BLaER1 treated with 17β-estradiol and CSF1 and Interleukin-3, amounts not matched to agents 10 nM and 100 nM (cell line): ENCODE results near the gene KCNE4.

ENCODE experiments used
- H3K27ac ChIP-seq, 11 experiments: shearing (Covaris generic); formaldehyde crosslinking; 2 replicates each; pipeline ENCODE4 v1.8.1; 2022
- H3K27me3 ChIP-seq, 11 experiments: shearing (Covaris generic); formaldehyde crosslinking; 2 replicates each; pipeline ENCODE4 v1.8.1; 2022
- H3K36me3 ChIP-seq, 11 experiments: shearing (Covaris generic); formaldehyde crosslinking; 2 replicates each; pipeline ENCODE4 v1.8.1; 2022
- H3K4me1 ChIP-seq, 10 experiments: shearing (Covaris generic); formaldehyde crosslinking; 2 replicates each; pipeline ENCODE4 v1.8.1; 2022
- H3K4me2 ChIP-seq, 11 experiments: shearing (Covaris generic); formaldehyde crosslinking; 2 replicates each; pipeline ENCODE4 v1.8.1; 2022
- H3K4me3 ChIP-seq, 10 experiments: shearing (Covaris generic); formaldehyde crosslinking; 2 replicates each; pipeline ENCODE4 v1.8.1; 2022
- H3K9ac ChIP-seq, 11 experiments: shearing (Covaris generic); formaldehyde crosslinking; 2 replicates each; pipeline ENCODE4 v1.8.1; 2022
- H3K9me3 ChIP-seq, 11 experiments: shearing (Covaris generic); formaldehyde crosslinking; replicated peaks in 1 of 11; 2 replicates each; pipeline ENCODE4 v1.8.1; 2022
- H4K20me1 ChIP-seq, 11 experiments: shearing (Covaris generic); formaldehyde crosslinking; 2 replicates each; pipeline ENCODE4 v1.8.1; 2022
- Cebpa-rat ChIP-seq, 11 experiments: shearing (Covaris generic); IDR thresholded peaks; 2 replicates each; pipeline ENCODE4 v1.8.1; 2022

The KCNE4 gene

GRCh38 chr2:223096235-223096970, 44.4 kb downstream of the KCNE4 start:
- no peak for TF ChIP-seq Cebpa-rat (IDR thresholded peaks at IDR 0.05)
- H3K4me1 ChIP-seq, result peaks cover 15 to 30% (median 21%) of the 10 kb centered on the region in 10 experiments
- no peak overlapping the region for H3K4me3 ChIP-seq
- H3K9me3 ChIP-seq, result no peaks in the 10 kb centered on the region
- no peaks in the 10 kb centered on the region for H3K27me3 ChIP-seq
- H3K9ac ChIP-seq, result no peak overlapping the region
- no peaks in the 10 kb centered on the region for H3K36me3 ChIP-seq
- no peak overlapping the region for H3K27ac ChIP-seq
- no peaks in the 10 kb centered on the region for H4K20me1 ChIP-seq
- no peak overlapping the region; a peak in 1 of 22 replicates for H3K4me2 ChIP-seq

- TF ChIP-seq Cebpa-rat (IDR thresholded peaks at IDR 0.05), result no peak
- H3K4me3 ChIP-seq, result no peak overlapping the region
- no peak overlapping the region for H3K4me2 ChIP-seq
- H3K36me3 ChIP-seq, result no peaks in the 10 kb centered on the region
- H3K9ac ChIP-seq, result no peak overlapping the region
- no peaks in the 10 kb centered on the region for H4K20me1 ChIP-seq
- no peak overlapping the region for H3K27ac ChIP-seq
- peaks cover 25 to 39% (median 31%) of the 10 kb centered on the region in 10 experiments for H3K4me1 ChIP-seq
- H3K9me3 ChIP-seq, result no peaks in the 10 kb centered on the region
- no peaks in the 10 kb centered on the region for H3K27me3 ChIP-seq
Observed at GRCh38 chr2:223097888-223098383, 45.9 kb downstream of the KCNE4 start.

- no peaks in the 10 kb centered on the region for H3K36me3 ChIP-seq
Observed at GRCh38 chr2:223099561-223099960, 47.6 kb downstream of the KCNE4 start.

GRCh38 chr2:223100061-223100511, 48.1 kb downstream of the KCNE4 start:
- Histone ChIP-seq H4K20me1 (no peaks in the 10 kb centered on the region), H3K4me1 (peaks cover 18 to 25% (median 20%) of the 10 kb centered on the region in 10 experiments), H3K4me2 (no peak overlapping the region), H3K27me3 (no peaks in the 10 kb centered on the region), H3K4me3 (no peak overlapping the region), H3K9ac (no peak overlapping the region), H3K9me3 (no peaks in the 10 kb centered on the region), H3K36me3 (no peaks in the 10 kb centered on the region), H3K27ac (no peak overlapping the region)
- TF ChIP-seq Cebpa-rat (IDR thresholded peaks at IDR 0.05), result no peak

More at GRCh38 chr2:223099561-223099960, 47.6 kb downstream of the KCNE4 start:
- Histone ChIP-seq H3K9ac (no peak overlapping the region), H3K4me3 (no peak overlapping the region), H3K4me2 (no peak overlapping the region), H3K27me3 (no peaks in the 10 kb centered on the region), H3K9me3 (no peaks in the 10 kb centered on the region), H4K20me1 (no peaks in the 10 kb centered on the region), H3K27ac (no peak overlapping the region), H3K4me1 (peaks cover 20 to 28% (median 22%) of the 10 kb centered on the region in 10 experiments)
- TF ChIP-seq Cebpa-rat (IDR thresholded peaks at IDR 0.05), result no peak

GRCh38 chr2:223101340-223102039, 49.5 kb downstream of the KCNE4 start:
- Histone ChIP-seq H4K20me1 (no peaks in the 10 kb centered on the region), H3K9me3 (no peaks in the 10 kb centered on the region), H3K27ac (no peak overlapping the region), H3K4me1 (peaks cover 13 to 24% (median 20%) of the 10 kb centered on the region in 10 experiments), H3K27me3 (no peaks in the 10 kb centered on the region), H3K9ac (no peak overlapping the region), H3K36me3 (no peaks in the 10 kb centered on the region), H3K4me3 (no peak overlapping the region), H3K4me2 (peak overlapping the region; percentile 24 to 67 (median 54))
- TF ChIP-seq Cebpa-rat (IDR thresholded peaks at IDR 0.05), result no peak

- Histone ChIP-seq H4K20me1 (no peaks in the 10 kb centered on the region), H3K9ac (no peak overlapping the region), H3K27ac (peak overlapping the region in 2 of 11 experiments; percentile 11 to 12; a peak in 1 of 22 replicates), H3K9me3 (no peaks in the 10 kb centered on the region), H3K4me3 (no peak overlapping the region), H3K27me3 (no peaks in the 10 kb centered on the region), H3K36me3 (no peaks in the 10 kb centered on the region), H3K4me1 (peaks cover 13 to 24% (median 20%) of the 10 kb centered on the region in 10 experiments), H3K4me2 (peak overlapping the region; percentile 24 to 67 (median 54))
- no peak for TF ChIP-seq Cebpa-rat (IDR thresholded peaks at IDR 0.05)
Observed at GRCh38 chr2:223102040-223102400, 50.0 kb downstream of the KCNE4 start.

GRCh38 chr2:223102450-223102849, 50.5 kb downstream of the KCNE4 start:
- Histone ChIP-seq H3K27ac (peak overlapping the region in 1 of 11 experiments; percentile 12; a peak in 1 of 22 replicates), H3K36me3 (no peaks in the 10 kb centered on the region), H3K4me3 (no peak overlapping the region), H3K9me3 (no peaks in the 10 kb centered on the region), H4K20me1 (no peaks in the 10 kb centered on the region), H3K4me1 (peaks cover 13 to 24% (median 20%) of the 10 kb centered on the region in 10 experiments), H3K27me3 (no peaks in the 10 kb centered on the region), H3K4me2 (peak overlapping the region; percentile 24 to 67 (median 54)), H3K9ac (no peak overlapping the region)
- no peak for TF ChIP-seq Cebpa-rat (IDR thresholded peaks at IDR 0.05)

GRCh38 chr2:223104336-223105132, 52.5 kb downstream of the KCNE4 start:
- H3K4me1 ChIP-seq, result peaks cover 13 to 24% (median 20%) of the 10 kb centered on the region in 10 experiments
- H4K20me1 ChIP-seq, result no peaks in the 10 kb centered on the region
- no peaks in the 10 kb centered on the region for H3K9me3 ChIP-seq
- no peaks in the 10 kb centered on the region for H3K27me3 ChIP-seq
- no peak overlapping the region for H3K4me3 ChIP-seq
- no peaks in the 10 kb centered on the region for H3K36me3 ChIP-seq
- no peak overlapping the region for H3K9ac ChIP-seq
- no peak overlapping the region for H3K4me2 ChIP-seq
- TF ChIP-seq Cebpa-rat (IDR thresholded peaks at IDR 0.05), result no peak
- no peak overlapping the region for H3K27ac ChIP-seq
